Activated T-helper 2 cell treated with anti-CD3 and anti-CD28 coated beads, Interferon-gamma antibody, Interleukin-2, Interleukin-4, amounts not matched to agents 10 μg/mL and 5 μg/mL and 100 μg/mL, durations not matched to agents 14 hours and 24 hours and 36 hours (primary cell): ENCODE data around the gene C16orf92. TPM values are rescaled to one million over a fixed set of nuclear protein-coding genes. Genes with fewer than 3 reads are reported as not detected.
"Not testable (repeated sequence)": the region's sequence is repeated elsewhere in the genome, so short reads cannot be mapped to it uniquely, and the experiment has no call there.

Experiments used
- DNase-seq: peaks from one replicate; pipeline ENCODE4 v3.0.0; 2021; ENCODE audit warnings: low spot score
- H3K27ac Mint-ChIP-seq: one replicate; pipeline ENCODE4 v1.8.0; 2021; ENCODE audit warnings: mixed read lengths
- H3K27me3 Mint-ChIP-seq: one replicate; pipeline ENCODE4 v1.8.0; 2021; ENCODE audit warnings: low read depth, mixed read lengths
- H3K36me3 Mint-ChIP-seq: one replicate; pipeline ENCODE4 v1.8.0; 2021; ENCODE audit warnings: low read depth, mixed read lengths
- H3K4me1 Mint-ChIP-seq: one replicate; pipeline ENCODE4 v1.8.0; 2021; ENCODE audit warnings: low read depth, mixed read lengths
- H3K4me3 Mint-ChIP-seq: one replicate; pipeline ENCODE4 v1.8.0; 2021; ENCODE audit warnings: low read depth, mild to moderate bottlenecking, moderate library complexity, mixed read lengths
- H3K9me3 Mint-ChIP-seq: one replicate; pipeline ENCODE4 v1.8.0; 2021; ENCODE audit warnings: mixed read lengths
- intact Hi-C: fragments of 100-400 bp; cut with micrococcal nuclease; formaldehyde crosslinking; loops from one replicate; pipeline ENCODE4 v1.15.1; 2023
- total RNA-seq: library from RNA; stranded (reverse); gene quantifications from 2 replicates; pipeline ENCODE4 v1.2.3, GENCODE V29; 2022

The C16orf92 gene
- total RNA-seq, 1 donor from 2014 or later: not detected

DNA sequence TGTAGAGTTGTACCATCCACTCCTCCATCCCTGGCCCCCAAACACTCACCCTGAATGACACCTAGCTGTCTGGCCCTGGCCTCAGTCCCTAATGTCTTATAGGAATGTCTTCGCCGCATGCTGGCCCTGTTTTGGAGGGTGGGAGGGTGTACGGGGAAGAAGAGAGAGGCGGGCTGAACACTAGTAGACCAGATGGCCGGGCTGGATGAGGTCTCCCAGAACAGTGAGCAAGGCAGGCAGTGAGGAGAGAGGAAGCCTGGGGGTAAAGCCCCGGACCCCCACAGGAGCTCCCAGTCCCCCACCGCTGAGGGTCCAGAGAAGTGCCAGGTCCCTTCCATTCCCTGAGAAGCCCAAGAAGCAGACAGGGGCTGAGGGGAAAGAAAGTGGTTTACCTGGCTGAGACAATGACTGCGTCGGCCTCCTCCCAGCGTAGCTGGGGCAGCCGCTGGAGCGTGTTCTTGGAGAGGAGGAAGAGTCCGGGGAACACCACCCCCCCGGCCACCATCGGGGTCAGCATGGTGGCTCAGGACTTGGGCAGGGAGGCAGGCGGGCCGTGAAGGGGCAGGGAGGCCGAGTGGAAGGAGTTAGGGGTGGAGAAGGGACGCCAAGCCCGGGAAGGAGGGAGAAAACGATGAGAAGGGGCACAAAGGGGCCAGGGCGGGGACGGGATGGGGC is 7.2 kb downstream of the C16orf92 start:
- Mint-ChIP-seq H3K4me1 (peaks cover 8% of the 10 kb centered on the region), H3K36me3 (no peaks in the 10 kb centered on the region), H3K27ac (no peak overlapping the region), H3K9me3 (no peaks in the 10 kb centered on the region), H3K27me3 (peaks cover 49% of the 10 kb centered on the region), H3K4me3 (no peak overlapping the region)
- no peak for DNase-seq
- intact Hi-C loops: no loop called here

DNA sequence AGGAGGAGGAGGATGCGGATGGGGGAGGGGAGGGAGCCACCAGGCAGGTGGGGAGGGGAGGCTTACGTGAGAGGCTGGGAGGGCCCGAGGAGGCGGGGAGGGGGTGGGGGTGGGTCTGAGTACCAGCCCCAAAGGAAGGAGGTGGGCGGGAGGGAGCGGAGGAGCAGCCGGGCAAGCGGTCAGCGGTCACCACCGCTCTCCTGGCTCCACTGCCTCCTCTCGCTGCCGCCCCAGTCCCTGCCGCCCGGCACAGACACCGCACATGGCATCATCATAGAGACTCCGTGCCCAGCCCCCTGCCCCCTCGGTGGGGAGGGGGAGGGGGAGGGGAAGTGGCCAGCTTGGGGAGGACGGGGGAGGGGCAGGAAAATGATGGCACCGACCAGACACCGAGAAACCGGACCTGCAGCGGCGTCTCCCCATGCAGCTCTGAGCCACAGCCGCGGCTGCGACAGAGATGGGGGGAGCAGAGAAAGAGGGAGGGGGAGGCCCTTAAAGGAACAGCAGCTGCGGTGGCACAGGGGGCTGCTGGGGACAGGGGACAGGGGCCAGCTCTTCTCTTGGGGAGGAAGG is 7.9 kb downstream of the C16orf92 start, which contains the start of gene TLCD3B:
Gene TLCD3B (minus strand): TSS at position 431 of the 573 bp plus-strand sequence. CDS start 744 bp downstream, outside the sequence.
- H3K27ac Mint-ChIP-seq: no peak within 1 kb of the TSS
- intact Hi-C loops: no loop called here
- peaks cover 12% of the 10 kb centered on the region for H3K4me1 Mint-ChIP-seq
- no peaks in the 10 kb centered on the region for H3K9me3 Mint-ChIP-seq
- no peaks in the 10 kb centered on the region for H3K36me3 Mint-ChIP-seq
- no peak for DNase-seq
- peaks cover 53% of the 10 kb centered on the region for H3K27me3 Mint-ChIP-seq
- peak within 1 kb of the TSS; percentile 27 for H3K4me3 Mint-ChIP-seq

DNA sequence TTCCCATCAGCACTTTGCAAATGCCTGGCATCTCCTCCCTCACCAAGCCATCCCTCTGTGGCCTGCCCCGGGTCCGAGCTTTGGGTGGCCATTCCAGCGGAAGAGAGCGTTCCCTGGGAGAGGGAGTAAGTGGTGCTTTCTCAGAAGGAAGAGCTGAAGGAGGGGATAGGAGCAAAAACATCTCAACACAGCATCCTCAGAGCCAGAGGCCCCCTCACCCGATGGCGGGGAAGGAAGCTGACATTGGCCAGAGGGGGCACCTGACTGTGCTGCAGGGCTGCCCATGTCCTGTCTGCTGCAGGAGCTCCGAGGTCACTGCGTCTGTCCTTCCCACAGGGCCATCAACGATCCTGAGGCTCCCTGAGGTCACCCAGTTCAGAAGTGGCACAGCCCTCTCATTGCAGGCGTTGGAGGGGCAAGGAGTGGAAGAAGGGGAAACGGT is 8.5 kb downstream of the C16orf92 start:
- H3K27me3 Mint-ChIP-seq: peaks cover 54% of the 10 kb centered on the region
- peaks cover 12% of the 10 kb centered on the region for H3K4me1 Mint-ChIP-seq
- no peaks in the 10 kb centered on the region for H3K9me3 Mint-ChIP-seq
- intact Hi-C loops: no loop called here
- no peak overlapping the region for H3K4me3 Mint-ChIP-seq
- no peaks in the 10 kb centered on the region for H3K36me3 Mint-ChIP-seq
- DNase-seq: no peak
- H3K27ac Mint-ChIP-seq: no peak overlapping the region

- intact Hi-C loops: loop anchor here (1.0 kb wide), 1 partner anchor 331 kb away; no protein-coding TSS in a partner anchor
- Mint-ChIP-seq H3K27ac (no peak overlapping the region), H3K9me3 (no peaks in the 10 kb centered on the region), H3K4me1 (peaks cover 12% of the 10 kb centered on the region), H3K36me3 (no peaks in the 10 kb centered on the region), H3K4me3 (peak overlapping the region; percentile 27), H3K27me3 (peaks cover 48% of the 10 kb centered on the region)
- DNase-seq: peak; percentile 57
Measured at GRCh38 chr16:30032083-30032819, 9.3 kb downstream of the C16orf92 start.

DNA sequence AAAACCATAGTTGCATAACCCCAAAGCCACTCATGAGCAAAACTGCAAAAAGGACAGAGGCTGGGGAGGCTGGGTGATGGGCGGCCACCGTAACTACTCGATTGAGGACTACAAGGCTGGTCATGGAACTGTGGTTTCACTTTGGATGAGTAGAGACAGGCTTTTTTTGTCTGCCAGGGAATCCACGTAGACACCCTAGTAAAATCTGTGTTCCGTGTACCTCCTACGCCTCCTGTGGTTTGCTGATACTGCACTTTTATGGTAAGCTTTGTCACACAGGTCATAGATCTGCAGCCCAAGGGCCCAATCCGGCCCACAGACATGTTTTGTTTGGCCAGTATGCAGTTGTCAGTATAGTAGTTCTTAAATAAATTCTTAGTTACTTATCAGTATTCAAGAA is 10.3 kb downstream of the C16orf92 start:
- Mint-ChIP-seq H3K27me3 (peaks cover 42% of the 10 kb centered on the region), H3K4me1 (peaks cover 12% of the 10 kb centered on the region), H3K4me3 (no peak overlapping the region), H3K36me3 (no peaks in the 10 kb centered on the region), H3K9me3 (no peaks in the 10 kb centered on the region), H3K27ac (no peak overlapping the region)
- DNase-seq: no peak
- intact Hi-C loops: no loop called here

DNA sequence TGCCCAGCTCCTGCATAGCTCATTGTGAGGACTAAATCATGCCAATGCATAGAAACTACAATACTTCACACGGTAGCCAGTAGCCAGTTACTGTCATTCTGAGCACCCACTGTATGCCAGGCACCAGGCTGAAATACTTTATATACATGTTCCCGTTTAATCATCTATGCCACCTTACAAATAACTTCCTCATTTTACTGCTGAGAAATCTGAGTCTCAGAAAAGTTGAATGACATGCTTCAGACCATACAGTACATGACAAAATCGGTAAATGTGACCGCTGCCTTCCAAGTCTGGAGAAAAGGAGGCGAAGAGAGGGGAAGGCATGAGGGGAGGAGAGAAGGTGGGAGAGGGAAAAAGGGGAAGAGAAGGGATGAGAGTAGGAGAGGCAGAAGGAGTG is 17.2 kb downstream of the C16orf92 start:
- intact Hi-C loops: no loop called here
- Mint-ChIP-seq H3K9me3 (no peaks in the 10 kb centered on the region), H3K27me3 (peaks cover 13% of the 10 kb centered on the region), H3K4me3 (no peak overlapping the region), H3K27ac (peak overlapping the region; percentile 35), H3K4me1 (peaks cover 4% of the 10 kb centered on the region), H3K36me3 (no peaks in the 10 kb centered on the region)
- no peak for DNase-seq

- DNase-seq, H3K36me3 Mint-ChIP-seq, H3K4me3 Mint-ChIP-seq, intact Hi-C loops, H3K27ac Mint-ChIP-seq, H3K9me3 Mint-ChIP-seq, H3K4me1 Mint-ChIP-seq: not testable (repeated sequence)
- H3K27me3 Mint-ChIP-seq: peaks cover 11% of the 10 kb centered on the region
Measured at GRCh38 chr16:30040690-30041089, 17.7 kb downstream of the C16orf92 start.

- Mint-ChIP-seq H3K27ac (no peak overlapping the region), H3K27me3 (peaks cover 8% of the 10 kb centered on the region), H3K4me3 (no peak overlapping the region), H3K4me1 (peaks cover 3% of the 10 kb centered on the region), H3K36me3 (no peaks in the 10 kb centered on the region), H3K9me3 (no peaks in the 10 kb centered on the region)
- intact Hi-C loops: no loop called here
- DNase-seq: no peak
Measured at GRCh38 chr16:30041841-30042240, 18.8 kb downstream of the C16orf92 start.

GRCh38 chr16:30046178-30046577 is 23.2 kb downstream of the C16orf92 start:
- no peak for DNase-seq
- no peak overlapping the region for H3K27ac Mint-ChIP-seq
- H3K27me3 Mint-ChIP-seq: no peaks in the 10 kb centered on the region
- intact Hi-C loops: no loop called here
- no peaks in the 10 kb centered on the region for H3K36me3 Mint-ChIP-seq
- H3K4me3 Mint-ChIP-seq: no peak overlapping the region
- H3K9me3 Mint-ChIP-seq: no peaks in the 10 kb centered on the region
- peaks cover 7% of the 10 kb centered on the region for H3K4me1 Mint-ChIP-seq

DNA sequence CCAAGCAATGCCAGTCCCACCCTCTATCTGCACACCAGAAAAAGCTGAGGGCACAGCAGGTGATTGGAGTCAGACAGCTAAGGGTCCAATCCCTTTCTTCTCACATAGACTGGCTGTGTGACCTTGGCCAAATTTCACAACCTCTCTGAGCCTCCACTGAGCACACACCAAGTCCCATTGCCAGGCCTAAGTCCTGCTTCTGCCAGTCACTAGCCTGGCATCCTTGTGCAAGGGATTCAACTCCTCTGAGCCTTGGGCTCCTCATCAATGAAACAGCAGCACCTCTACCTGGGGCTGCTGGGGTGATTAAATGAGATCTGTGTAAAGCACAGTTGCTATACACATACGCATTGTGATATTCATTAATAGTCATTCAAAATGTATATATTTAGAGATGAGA is 23.6 kb downstream of the C16orf92 start:
- H3K27me3 Mint-ChIP-seq: no peaks in the 10 kb centered on the region
- peaks cover 9% of the 10 kb centered on the region for H3K4me1 Mint-ChIP-seq
- H3K27ac Mint-ChIP-seq: no peak overlapping the region
- H3K36me3 Mint-ChIP-seq: no peaks in the 10 kb centered on the region
- no peaks in the 10 kb centered on the region for H3K9me3 Mint-ChIP-seq
- intact Hi-C loops: no loop called here
- no peak overlapping the region for H3K4me3 Mint-ChIP-seq
- DNase-seq: no peak

DNA sequence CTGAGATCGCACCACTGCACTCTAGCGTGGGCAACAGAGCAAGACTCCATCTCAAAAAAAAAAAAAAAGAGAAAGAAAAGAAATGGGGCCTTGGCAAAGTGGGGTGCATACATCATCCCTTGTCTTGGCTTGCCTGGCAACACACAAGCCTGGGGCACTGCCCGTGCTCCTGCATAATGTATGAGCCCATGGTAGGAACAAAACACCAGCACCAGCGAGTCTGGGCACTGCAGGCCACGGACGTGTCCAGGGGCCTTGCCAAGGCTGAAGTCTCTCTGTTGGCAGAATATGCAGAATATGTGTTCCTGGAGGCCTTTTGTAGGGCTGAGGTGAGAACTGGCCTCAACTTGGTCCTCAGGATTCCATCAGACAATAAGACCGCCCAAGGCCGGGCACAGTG is 26.9 kb downstream of the C16orf92 start:
- intact Hi-C loops: no loop called here
- Mint-ChIP-seq H3K27me3 (no peaks in the 10 kb centered on the region), H3K27ac (no peak overlapping the region), H3K4me1 (peaks cover 21% of the 10 kb centered on the region), H3K4me3 (no peak overlapping the region), H3K36me3 (no peaks in the 10 kb centered on the region), H3K9me3 (no peaks in the 10 kb centered on the region)
- DNase-seq: no peak

DNA sequence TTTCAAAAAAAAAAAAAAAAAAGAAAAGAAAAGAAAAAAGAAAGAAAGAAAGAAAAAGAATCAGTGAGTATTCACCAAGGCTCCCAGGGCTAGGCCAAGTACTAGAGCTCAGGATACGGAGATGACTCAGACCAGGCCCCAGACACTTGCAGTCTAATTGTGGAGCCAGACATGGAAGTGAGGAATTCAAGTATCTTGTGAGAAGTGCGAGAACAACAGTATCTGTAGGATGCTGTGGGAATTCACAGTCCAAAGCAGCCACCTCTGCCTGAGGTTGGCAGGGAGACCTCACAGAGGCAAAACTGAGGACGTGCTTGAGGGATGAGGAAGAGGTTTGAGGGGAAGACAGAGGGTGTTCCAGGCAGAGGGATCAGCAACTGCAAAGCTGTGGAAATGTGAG is 28.5 kb downstream of the C16orf92 start:
- no peak for DNase-seq
- peak overlapping the region; percentile 85 for H3K4me3 Mint-ChIP-seq
- H3K9me3 Mint-ChIP-seq: no peaks in the 10 kb centered on the region
- H3K36me3 Mint-ChIP-seq: no peaks in the 10 kb centered on the region
- peaks cover 25% of the 10 kb centered on the region for H3K4me1 Mint-ChIP-seq
- no peaks in the 10 kb centered on the region for H3K27me3 Mint-ChIP-seq
- intact Hi-C loops: no loop called here
- H3K27ac Mint-ChIP-seq: peak overlapping the region; percentile 82
